IMR-90 (cell line): Measurements from ENCODE around the gene SMC2.

Experiments
- BHLHE40 ChIP-seq: fragments of 150-350 bp; IDR thresholded peaks from 2 replicates; pipeline ENCODE4 v1.6.1; 2016; ENCODE audit warnings: mild to moderate bottlenecking, low read depth, low read length
- CEBPB ChIP-seq: IDR thresholded peaks from 2 replicates; pipeline ENCODE4 v1.6.1; 2012; ENCODE audit warnings: low read depth, low read length, improper control_type of control experiment
- MAFK ChIP-seq: IDR thresholded peaks from 2 replicates; pipeline ENCODE4 v1.6.1; 2012; ENCODE audit warnings: low read depth, low read length, improper control_type of control experiment
- MAZ ChIP-seq: IDR thresholded peaks from 2 replicates; pipeline ENCODE4 v1.6.1; 2012; ENCODE audit warnings: low read depth, mild to moderate bottlenecking, low read length, improper control_type of control experiment, moderate library complexity, borderline replicate concordance
- MXI1 ChIP-seq: IDR thresholded peaks from 2 replicates; pipeline ENCODE4 v1.6.1; 2012; ENCODE audit warnings: low read depth, mild to moderate bottlenecking, low read length, moderate library complexity, borderline replicate concordance
- POLR2A ChIP-seq: IDR thresholded peaks from 2 replicates; pipeline ENCODE4 v1.6.1; 2012; ENCODE audit warnings: mild to moderate bottlenecking, low read depth, low read length
- RCOR1 ChIP-seq: IDR thresholded peaks from 2 replicates; pipeline ENCODE4 v1.6.1; 2012; ENCODE audit warnings: mild to moderate bottlenecking, low read length, improper control_type of control experiment; ENCODE audit not compliant: insufficient replicate concordance
- RFX5 ChIP-seq: IDR thresholded peaks from 2 replicates; pipeline ENCODE4 v1.8.0; 2012; ENCODE audit warnings: low read depth, mild to moderate bottlenecking, low read length, moderate library complexity
- SMC3 ChIP-seq: fragments of 150-350 bp; IDR thresholded peaks from 2 replicates; pipeline ENCODE4 v1.6.1; 2016; ENCODE audit warnings: low read depth, mild to moderate bottlenecking, antibody characterized with exemption, low read length, moderate library complexity
- TF ChIP-seq, protein P1 (sequence below): conservative IDR thresholded peaks from 2 replicates; pipeline ENCODE4 v1.5.1; 2012; ENCODE audit warnings: mild to moderate bottlenecking, low read depth, low read length, improper control_type of control experiment
- TF ChIP-seq, protein P2 (sequence below): fragments of 150-350 bp; IDR thresholded peaks from 2 replicates; pipeline ENCODE4 v1.6.1; 2017; ENCODE audit warnings: mild to moderate bottlenecking, antibody characterized with exemption, low read length, low read depth
- TF ChIP-seq, protein P3 (sequence below): fragments of 150-350 bp; IDR thresholded peaks from 2 replicates; pipeline ENCODE4 v1.6.1; 2016; ENCODE audit warnings: low read depth, mild to moderate bottlenecking, low read length, moderate library complexity, borderline replicate concordance

DNA sequence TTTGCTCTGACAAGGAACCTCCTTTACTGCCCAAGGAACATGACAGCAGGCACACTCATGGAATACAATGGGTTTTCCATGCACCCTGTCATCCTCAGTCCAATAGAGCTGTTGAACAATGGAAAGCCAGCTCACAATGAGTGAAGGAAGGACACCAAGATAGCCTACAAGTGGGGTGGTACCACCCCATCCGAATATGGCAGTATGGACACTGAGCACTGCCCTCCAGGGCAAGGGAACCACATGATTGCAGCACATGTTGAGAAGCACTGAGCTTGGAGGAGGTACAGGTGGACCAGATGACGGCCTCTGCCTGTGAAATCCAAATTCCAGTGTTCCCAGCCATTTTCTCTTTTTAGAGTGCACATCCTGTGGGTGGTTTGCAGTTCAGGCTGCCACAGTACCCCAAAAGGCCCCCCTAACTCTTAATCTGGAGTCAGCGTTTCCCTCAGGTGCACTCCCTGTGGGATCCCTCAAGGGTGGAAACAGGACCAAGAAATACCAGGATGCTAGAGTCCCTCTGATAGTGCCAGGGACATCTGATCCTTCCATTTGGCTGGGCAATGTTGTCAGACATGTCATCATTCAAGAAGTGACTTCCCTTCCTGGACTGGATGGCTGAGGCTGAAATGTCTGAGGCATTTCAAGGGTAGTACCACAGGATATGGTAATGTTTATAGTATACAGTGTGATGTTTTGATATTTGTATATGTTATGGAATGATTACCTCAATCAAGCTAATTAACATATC lies 48.9 kb downstream of the SMC2 start:
- TF ChIP-seq, protein P1, sequence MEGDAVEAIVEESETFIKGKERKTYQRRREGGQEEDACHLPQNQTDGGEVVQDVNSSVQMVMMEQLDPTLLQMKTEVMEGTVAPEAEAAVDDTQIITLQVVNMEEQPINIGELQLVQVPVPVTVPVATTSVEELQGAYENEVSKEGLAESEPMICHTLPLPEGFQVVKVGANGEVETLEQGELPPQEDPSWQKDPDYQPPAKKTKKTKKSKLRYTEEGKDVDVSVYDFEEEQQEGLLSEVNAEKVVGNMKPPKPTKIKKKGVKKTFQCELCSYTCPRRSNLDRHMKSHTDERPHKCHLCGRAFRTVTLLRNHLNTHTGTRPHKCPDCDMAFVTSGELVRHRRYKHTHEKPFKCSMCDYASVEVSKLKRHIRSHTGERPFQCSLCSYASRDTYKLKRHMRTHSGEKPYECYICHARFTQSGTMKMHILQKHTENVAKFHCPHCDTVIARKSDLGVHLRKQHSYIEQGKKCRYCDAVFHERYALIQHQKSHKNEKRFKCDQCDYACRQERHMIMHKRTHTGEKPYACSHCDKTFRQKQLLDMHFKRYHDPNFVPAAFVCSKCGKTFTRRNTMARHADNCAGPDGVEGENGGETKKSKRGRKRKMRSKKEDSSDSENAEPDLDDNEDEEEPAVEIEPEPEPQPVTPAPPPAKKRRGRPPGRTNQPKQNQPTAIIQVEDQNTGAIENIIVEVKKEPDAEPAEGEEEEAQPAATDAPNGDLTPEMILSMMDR: no peak
- TF ChIP-seq POLR2A: no peak
- no peak for TF ChIP-seq CEBPB
- no peak for TF ChIP-seq RCOR1
- TF ChIP-seq RFX5: no peak
- no peak for TF ChIP-seq SMC3
- no peak for TF ChIP-seq MXI1
- no peak for TF ChIP-seq BHLHE40
- TF ChIP-seq, protein P2, sequence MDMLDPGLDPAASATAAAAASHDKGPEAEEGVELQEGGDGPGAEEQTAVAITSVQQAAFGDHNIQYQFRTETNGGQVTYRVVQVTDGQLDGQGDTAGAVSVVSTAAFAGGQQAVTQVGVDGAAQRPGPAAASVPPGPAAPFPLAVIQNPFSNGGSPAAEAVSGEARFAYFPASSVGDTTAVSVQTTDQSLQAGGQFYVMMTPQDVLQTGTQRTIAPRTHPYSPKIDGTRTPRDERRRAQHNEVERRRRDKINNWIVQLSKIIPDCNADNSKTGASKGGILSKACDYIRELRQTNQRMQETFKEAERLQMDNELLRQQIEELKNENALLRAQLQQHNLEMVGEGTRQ: no peak
- TF ChIP-seq MAZ: no peak
- no peak for TF ChIP-seq MAFK
- TF ChIP-seq, protein P3, sequence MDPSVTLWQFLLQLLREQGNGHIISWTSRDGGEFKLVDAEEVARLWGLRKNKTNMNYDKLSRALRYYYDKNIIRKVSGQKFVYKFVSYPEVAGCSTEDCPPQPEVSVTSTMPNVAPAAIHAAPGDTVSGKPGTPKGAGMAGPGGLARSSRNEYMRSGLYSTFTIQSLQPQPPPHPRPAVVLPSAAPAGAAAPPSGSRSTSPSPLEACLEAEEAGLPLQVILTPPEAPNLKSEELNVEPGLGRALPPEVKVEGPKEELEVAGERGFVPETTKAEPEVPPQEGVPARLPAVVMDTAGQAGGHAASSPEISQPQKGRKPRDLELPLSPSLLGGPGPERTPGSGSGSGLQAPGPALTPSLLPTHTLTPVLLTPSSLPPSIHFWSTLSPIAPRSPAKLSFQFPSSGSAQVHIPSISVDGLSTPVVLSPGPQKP: no peak
